Stimulated activated CD8-positive, alpha-beta memory T cell treated with anti-CD3 and anti-CD28 coated beads, Interleukin-15, amount 100 ng/mL, for 1 hour (primary cell): Measurements from ENCODE around the gene CCSER1.
"Not testable (repeated sequence)": the region's sequence is repeated elsewhere in the genome, so short reads cannot be mapped to it uniquely, and the experiment has no call there.

ENCODE experiments used
- DNase-seq: peaks from one replicate; pipeline ENCODE4 v3.0.0-alpha.2; 2020; ENCODE audit warnings: low read depth

Gene CCSER1

GRCh38 chr4:90445380-90445779 is 318.2 kb downstream of the CCSER1 start:
- no peak for DNase-seq

- no peak for DNase-seq
Measured at GRCh38 chr4:90449626-90450025, 322.4 kb downstream of the CCSER1 start.

GRCh38 chr4:90456891-90457290 is 329.7 kb downstream of the CCSER1 start:
- no peak for DNase-seq

GRCh38 chr4:90457817-90458216 is 330.6 kb downstream of the CCSER1 start:
- no peak for DNase-seq

GRCh38 chr4:90458576-90458975 is 331.4 kb downstream of the CCSER1 start:
- DNase-seq, result no peak

GRCh38 chr4:90474484-90474883 is 347.3 kb downstream of the CCSER1 start:
- DNase-seq, result no peak

GRCh38 chr4:90476019-90476418 is 348.8 kb downstream of the CCSER1 start:
- DNase-seq, result no peak

- DNase-seq, result no peak
Measured at GRCh38 chr4:90476586-90476985, 349.4 kb downstream of the CCSER1 start.

GRCh38 chr4:90484894-90485293 is 357.7 kb downstream of the CCSER1 start:
- DNase-seq, result not testable (repeated sequence)

- DNase-seq, result no peak
Measured at GRCh38 chr4:90486346-90486745, 359.2 kb downstream of the CCSER1 start.

- no peak for DNase-seq
Measured at GRCh38 chr4:90495211-90495610, 368.0 kb downstream of the CCSER1 start.

- no peak for DNase-seq
Measured at GRCh38 chr4:90495936-90496335, 368.7 kb downstream of the CCSER1 start.

GRCh38 chr4:90498175-90498574 is 371.0 kb downstream of the CCSER1 start:
- DNase-seq, result no peak

GRCh38 chr4:90503677-90504076 is 376.5 kb downstream of the CCSER1 start:
- no peak for DNase-seq

GRCh38 chr4:90515191-90515590 is 388.0 kb downstream of the CCSER1 start:
- no peak for DNase-seq

GRCh38 chr4:90528551-90528950 is 401.4 kb downstream of the CCSER1 start:
- DNase-seq, result no peak

GRCh38 chr4:90536408-90536807 is 409.2 kb downstream of the CCSER1 start:
- no peak for DNase-seq

GRCh38 chr4:90537491-90537890 is 410.3 kb downstream of the CCSER1 start:
- no peak for DNase-seq

GRCh38 chr4:90540536-90540935 is 413.3 kb downstream of the CCSER1 start:
- DNase-seq, result no peak

- no peak for DNase-seq
Measured at GRCh38 chr4:90542216-90542615, 415.0 kb downstream of the CCSER1 start.

- no peak for DNase-seq
Measured at GRCh38 chr4:90543419-90544170, 416.4 kb downstream of the CCSER1 start.

GRCh38 chr4:90544532-90545045 is 417.4 kb downstream of the CCSER1 start:
- no peak for DNase-seq

- DNase-seq, result no peak
Measured at GRCh38 chr4:90545380-90545779, 418.2 kb downstream of the CCSER1 start.

- DNase-seq, result no peak
Measured at GRCh38 chr4:90546114-90546513, 418.9 kb downstream of the CCSER1 start.
